GM12875 (cell line): ENCODE results near the gene SLPI.

Experiments used
- H3K4me3 ChIP-seq: one replicate; pipeline ENCODE4 v1.5.1; 2011; ENCODE audit warnings: low read depth, low read length, control low read depth
- TF ChIP-seq, protein P1 (sequence below): IDR thresholded peaks from 2 replicates; pipeline ENCODE4 v1.5.1; 2011; ENCODE audit warnings: low read depth, mild to moderate bottlenecking, control low read depth, inconsistent platforms, low read length, moderate library complexity, borderline replicate concordance; ENCODE audit not compliant: insufficient read depth

The SLPI gene, protein sequence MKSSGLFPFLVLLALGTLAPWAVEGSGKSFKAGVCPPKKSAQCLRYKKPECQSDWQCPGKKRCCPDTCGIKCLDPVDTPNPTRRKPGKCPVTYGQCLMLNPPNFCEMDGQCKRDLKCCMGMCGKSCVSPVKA

DNA sequence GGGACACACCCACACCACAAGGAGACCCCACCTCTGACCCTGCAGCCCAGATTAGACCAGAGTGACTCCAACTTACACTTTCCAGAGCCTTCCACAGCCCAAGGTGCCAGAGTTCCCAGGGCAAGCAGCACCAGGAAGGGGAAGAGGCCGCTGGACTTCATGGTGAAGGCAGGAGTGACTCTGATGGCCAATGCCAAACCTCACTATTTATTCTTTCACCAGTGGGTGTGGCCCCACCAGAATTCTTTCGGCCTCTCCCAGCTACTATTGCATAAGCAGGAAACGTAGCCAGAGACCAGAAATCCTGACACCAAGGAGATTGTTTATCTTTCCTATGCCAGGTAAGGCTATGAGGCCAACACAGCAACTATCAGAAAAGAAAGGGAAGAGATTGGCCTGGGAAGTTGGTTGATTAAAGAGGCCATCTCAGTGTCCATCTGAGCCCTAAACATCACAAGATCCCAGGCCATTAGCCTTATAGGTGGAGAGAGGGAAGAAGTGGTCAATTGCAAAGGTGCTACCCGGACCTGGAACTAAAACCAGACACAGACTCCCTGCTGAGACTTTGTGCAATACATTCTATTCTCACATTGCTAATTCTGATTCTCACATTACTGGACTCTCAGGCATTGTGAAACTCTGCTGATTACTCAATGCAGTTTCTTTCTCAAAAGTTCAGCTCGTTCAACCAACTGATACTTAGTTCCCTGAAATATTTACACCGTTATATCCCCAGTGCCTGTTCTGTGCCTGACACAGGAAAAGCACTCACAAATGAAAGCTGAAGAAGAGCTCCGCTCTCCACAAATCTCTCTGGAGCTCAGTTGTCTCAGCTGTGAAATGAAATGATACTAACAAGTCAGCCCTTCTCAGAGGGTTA, at the start of gene SLPI:
SLPI (minus strand) TSS at position 182 of the 880 bp plus-strand sequence; CDS start at position 161, 21 bp downstream.
- TF ChIP-seq, protein P1, sequence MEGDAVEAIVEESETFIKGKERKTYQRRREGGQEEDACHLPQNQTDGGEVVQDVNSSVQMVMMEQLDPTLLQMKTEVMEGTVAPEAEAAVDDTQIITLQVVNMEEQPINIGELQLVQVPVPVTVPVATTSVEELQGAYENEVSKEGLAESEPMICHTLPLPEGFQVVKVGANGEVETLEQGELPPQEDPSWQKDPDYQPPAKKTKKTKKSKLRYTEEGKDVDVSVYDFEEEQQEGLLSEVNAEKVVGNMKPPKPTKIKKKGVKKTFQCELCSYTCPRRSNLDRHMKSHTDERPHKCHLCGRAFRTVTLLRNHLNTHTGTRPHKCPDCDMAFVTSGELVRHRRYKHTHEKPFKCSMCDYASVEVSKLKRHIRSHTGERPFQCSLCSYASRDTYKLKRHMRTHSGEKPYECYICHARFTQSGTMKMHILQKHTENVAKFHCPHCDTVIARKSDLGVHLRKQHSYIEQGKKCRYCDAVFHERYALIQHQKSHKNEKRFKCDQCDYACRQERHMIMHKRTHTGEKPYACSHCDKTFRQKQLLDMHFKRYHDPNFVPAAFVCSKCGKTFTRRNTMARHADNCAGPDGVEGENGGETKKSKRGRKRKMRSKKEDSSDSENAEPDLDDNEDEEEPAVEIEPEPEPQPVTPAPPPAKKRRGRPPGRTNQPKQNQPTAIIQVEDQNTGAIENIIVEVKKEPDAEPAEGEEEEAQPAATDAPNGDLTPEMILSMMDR = no peak
- no peak within 1 kb of the TSS for H3K4me3 ChIP-seq

- H3K4me3 ChIP-seq = no peak overlapping the region
- TF ChIP-seq, protein P1 = no peak
These were observed 49.5 kb upstream of the SLPI start for GRCh38 chr20:45303586-45304463.

DNA sequence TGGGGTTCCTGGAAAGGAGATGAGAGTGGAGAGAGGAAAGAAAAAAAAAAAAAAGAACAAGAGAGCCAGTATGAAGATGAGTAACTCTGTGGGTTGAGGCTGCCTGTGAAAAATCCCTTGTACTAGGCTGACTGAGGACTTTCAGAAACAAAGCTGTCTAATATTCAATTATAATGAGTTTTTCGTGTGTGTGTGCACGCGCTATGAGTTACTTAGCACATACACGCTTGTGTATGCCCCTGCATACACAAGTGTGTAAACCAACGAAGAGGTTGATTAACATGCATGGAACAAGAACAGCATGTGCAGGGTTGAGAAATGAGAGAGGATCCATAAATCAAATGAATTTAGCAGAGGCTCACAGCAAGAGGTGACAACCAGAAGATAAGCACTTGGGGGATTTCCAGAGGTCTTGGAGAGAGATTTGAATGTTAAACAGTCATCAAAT, 47.5 kb upstream of the SLPI start:
- no peak overlapping the region for H3K4me3 ChIP-seq
- TF ChIP-seq, protein P1 = no peak

GRCh38 chr20:45300961-45301360, 46.6 kb upstream of the SLPI start:
- TF ChIP-seq, protein P1 = peak; percentile 71; the same call in 1 of the 2 replicates
- no peak overlapping the region for H3K4me3 ChIP-seq

GRCh38 chr20:45299786-45300185, 45.4 kb upstream of the SLPI start:
- TF ChIP-seq, protein P1 = no peak
- no peak overlapping the region for H3K4me3 ChIP-seq

DNA sequence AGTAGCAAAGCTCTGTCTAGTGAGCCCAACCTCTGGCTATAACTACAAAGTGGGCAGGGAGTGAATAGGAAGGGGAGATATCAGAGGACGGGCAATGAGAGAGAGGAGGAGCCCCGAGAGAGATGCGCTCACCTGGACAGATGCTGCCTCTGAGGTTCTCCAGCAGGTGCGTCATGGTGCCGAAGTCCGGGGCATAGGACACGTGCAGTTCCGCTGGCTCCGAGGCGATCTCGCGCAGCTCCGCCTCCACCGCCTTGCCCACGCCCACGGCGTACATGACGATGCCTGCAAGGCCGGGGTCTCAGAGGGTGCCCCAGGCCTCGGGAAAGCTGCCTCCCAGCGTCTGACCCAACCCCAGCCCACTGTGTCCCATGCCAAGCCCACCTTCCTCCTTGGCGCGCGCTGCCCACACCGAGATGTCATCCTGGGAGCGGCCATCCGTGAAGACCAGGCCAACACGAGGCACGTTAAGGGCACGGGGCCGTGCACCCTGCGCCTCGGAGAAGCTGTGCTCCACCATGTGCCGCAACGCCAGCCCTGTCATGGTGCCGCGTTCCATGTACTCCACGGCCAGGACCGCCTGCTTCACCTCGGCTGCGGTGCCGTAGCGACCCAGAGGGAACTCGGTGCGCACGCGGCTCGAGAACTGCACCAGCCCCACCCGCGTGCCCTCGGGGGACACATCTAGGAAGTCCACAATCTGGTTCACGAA, 43.6 kb upstream of the SLPI start:
- TF ChIP-seq, protein P1 = no peak
- H3K4me3 ChIP-seq = no peak overlapping the region
